ENCODE data around the gene UGGT2.
"Not testable (repeated sequence)": the region's sequence is repeated elsewhere in the genome, so short reads cannot be mapped to it uniquely, and the experiment has no call there.

Gene UGGT2

GRCh38 chr13:95972651-95973050, 80.5 kb downstream of the UGGT2 start:
- not testable (repeated sequence) for DNase-seq (ENCODE audit: low read depth in 2 of 2)

- DNase-seq (ENCODE audit: low read depth in 2 of 2), result no peak
Measured at GRCh38 chr13:95970878-95971277, 82.3 kb downstream of the UGGT2 start.

DNA sequence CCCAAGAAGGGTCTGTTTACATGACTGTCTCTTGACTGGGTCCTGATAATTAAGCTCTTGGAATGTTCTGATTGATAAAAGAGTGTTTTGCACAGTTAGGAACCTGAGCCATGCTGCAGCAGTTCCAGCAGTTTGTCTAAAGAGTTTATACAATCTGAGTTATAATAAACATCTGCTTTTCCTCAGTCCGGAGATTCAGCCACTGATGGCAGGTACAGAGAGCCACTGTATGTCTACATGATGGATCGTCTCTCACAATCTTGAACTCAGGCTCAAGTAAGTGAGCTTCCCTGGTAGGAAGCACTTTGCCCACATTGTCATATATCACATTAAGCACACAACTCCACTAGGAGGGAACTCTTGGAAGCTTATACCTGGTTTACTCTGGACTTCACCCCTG, 84.3 kb downstream of the UGGT2 start:
- no peak for DNase-seq (ENCODE audit: low read depth in 2 of 2)

DNA sequence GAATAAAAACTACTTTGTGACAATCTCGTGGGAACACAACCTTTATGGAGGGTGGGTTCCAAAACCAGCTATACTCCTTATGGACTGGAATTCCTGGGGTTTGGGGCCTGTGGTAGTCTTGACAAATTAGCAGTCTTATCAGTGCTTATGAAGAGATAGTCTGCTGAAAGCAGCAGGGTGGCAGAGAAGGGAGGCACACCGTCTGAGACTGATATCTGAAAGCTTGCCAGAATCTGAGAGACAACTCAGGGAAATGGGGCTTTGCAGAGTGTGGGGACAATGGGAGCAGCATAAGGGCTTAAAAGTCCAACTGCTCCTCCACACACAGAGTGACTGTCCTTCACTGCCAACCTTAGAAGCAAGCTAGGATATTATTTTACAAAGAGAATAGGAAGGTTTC, 95.9 kb downstream of the UGGT2 start:
- DNase-seq (ENCODE audit: low read depth in 2 of 2), result no peak

DNA sequence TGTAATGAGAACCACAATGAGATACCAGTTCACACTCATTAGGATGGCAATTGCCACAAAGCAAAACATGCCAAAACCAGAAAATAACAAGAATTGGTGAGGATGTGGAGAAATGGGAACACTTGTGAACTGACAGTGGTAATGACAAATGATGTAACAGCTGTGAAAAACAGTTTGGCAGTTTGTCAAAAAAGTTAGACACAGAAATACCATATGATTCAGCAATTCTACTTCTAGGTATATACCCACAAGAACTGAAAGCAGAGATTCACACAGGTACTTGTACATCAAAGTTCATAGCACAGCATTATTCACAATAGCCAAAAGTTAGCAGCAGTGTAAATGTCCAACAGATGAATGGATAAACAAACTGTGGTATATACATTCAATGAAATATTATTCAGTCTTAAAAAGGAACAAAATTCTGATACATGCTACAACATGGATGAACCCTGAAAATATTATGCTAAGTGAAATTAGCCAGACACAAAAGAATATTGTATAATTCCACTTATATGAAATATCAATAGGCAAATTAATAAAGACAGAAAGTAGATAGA, 96.5 kb downstream of the UGGT2 start:
- DNase-seq (ENCODE audit: low read depth in 2 of 2), result no peak

DNA sequence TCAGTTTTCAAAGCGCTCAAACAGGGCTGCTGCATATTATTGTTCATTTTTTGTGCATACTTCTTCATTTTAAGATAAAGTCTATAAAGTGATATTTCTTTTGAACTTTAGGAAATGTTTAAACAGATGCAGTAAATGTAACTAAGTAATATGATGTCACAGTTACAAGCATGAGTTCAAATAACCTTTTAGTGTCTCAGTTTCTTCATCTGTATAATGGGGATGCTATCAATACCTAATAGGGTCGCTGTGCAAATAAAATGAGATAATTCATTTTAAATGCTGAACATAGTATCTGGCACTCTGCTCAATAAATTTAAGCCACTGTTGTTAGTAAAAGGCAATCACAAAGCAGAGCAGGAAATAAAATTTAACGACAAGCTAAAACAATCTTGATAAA, 97.5 kb downstream of the UGGT2 start:
- no peak for DNase-seq (ENCODE audit: low read depth in 2 of 2)

DNA sequence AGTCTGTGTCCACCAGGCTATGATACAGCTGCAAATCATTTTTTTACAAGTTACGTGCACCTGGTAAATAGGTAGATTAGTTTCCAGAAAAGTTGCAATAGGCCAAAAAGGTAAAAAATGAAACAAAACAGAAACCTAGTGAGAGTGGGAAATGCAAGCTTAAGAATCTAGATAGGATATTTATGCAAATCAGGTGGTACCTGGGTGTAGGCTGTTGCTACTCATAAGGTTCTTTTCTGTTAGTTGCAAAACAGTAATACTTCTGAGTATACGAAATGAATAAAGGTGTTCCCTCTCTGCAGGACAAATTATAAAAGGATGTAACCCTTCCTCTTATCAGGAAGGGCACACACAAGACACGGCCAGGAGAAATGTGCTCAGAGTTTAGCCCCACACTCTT, 97.9 kb downstream of the UGGT2 start:
- no peak for DNase-seq (ENCODE audit: low read depth in 2 of 2)

- DNase-seq (ENCODE audit: low read depth in 2 of 2), result no peak
Measured at GRCh38 chr13:95954266-95954665, 98.9 kb downstream of the UGGT2 start.

GRCh38 chr13:95950103-95950502, 103.1 kb downstream of the UGGT2 start:
- DNase-seq (ENCODE audit: low read depth in 2 of 2), result no peak

- no peak for DNase-seq (ENCODE audit: low read depth in 2 of 2)
Measured at GRCh38 chr13:95948656-95949055, 104.5 kb downstream of the UGGT2 start.

DNA sequence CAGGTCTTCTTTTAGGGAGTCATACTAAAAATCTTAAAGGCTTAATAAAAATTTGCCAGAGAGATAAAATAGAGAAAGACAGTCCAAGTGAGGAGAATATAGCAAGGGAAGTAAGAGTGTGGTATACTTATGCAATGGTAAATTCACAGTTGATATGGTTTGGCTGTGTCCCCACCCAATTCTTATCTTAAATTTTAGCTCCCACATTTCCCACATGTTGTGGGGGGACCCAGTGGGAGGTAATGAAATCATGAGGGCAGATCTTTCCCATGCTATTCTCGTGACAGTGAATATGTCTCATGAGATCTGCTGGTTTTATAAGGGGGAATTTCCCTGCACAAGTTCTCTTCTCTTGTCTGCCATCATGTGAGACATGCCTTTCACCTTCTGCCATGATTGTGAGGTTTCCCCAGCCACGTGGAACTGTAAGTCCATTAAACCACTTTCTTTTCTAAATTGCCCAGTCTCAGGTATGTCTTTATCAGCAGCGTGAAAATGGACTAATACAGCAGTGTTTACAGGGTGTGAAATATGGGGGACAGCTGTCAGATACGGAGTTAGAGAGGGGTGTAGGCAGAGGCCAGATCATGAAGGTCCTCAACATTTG, 115.4 kb downstream of the UGGT2 start:
- DNase-seq (ENCODE audit: low read depth in 2 of 2), result no peak

DNA sequence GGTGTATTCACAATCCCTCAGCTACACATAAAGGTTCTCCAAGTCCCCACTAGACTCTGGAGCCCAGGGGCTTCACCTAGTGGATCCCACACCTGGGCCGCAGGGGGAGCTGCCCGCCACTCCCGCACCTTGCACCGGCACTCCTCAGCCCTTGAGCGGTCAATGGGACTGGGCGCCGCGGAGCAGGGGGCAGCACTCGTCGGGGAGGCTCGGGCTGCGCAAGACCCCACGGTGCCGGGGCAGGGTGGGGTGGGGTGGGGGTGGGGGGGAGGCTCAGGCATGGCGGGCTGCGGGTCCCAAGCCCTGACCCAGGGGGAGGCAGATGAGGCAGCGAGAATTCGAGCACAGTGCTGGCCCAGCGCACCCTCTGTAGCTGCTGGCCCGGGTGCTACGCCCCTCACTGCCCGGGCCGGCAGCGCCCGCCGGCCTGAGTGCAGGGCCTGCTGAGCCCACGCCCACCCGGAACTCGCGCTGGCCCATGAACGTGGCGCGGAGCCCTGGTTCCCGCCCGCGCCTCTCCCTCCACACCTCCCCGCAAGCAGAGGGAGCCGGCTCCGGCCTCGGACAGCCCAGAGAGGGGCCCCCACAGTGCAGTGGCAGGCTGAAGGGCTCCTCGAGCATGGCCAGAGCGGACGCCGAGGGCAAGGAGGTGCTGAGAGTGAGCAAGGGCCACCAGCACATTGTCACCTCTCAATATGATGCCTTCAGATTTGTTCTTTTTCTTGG, 121.7 kb downstream of the UGGT2 start:
- DNase-seq (ENCODE audit: low read depth in 2 of 2), result no peak

DNA sequence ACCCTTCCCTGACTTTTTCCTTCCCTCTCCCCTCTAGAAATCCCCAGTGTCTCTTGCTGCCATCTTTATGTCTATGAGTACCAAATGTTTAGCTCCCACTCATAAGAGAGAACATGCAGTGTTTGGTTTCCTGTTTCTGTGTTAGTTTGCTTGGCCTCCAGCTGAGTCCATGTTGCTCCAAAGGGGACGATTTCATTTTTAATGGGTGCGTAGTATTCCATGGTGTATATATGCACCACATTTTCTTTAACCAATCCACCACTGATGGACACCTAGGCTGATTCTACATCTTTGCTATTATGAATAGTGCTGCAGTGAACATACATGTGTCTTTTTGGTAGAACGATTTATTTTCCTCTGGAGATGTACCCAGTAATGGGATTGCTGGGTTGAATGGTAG, 123.8 kb downstream of the UGGT2 start:
- no peak for DNase-seq (ENCODE audit: low read depth in 2 of 2)

- DNase-seq (ENCODE audit: low read depth in 2 of 2), result not testable (repeated sequence)
Measured at GRCh38 chr13:95928367-95928906, 124.8 kb downstream of the UGGT2 start.

- no peak for DNase-seq (ENCODE audit: low read depth in 2 of 2)
Measured at GRCh38 chr13:95926231-95926630, 127.0 kb downstream of the UGGT2 start.

GRCh38 chr13:95924389-95924994, 128.7 kb downstream of the UGGT2 start:
- DNase-seq (ENCODE audit: low read depth in 2 of 2), result no peak

DNA sequence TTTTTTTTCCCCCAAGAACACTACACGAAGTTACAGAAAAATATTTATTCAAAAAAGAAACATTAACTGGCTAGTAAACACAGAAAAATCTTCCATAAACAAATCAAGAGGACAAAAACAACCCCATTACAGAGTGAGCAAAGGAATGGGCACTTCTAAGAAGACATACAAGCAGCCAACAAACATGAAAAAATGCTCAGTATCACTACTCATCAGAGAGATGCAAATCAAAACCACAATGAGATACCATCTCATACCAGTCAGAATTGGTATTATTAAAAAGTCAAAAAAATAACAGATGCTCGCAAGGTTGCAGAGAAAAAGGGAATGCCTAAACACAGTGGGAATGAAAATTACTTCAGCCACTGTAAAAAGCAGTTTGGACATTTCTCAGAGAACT, 131.7 kb downstream of the UGGT2 start:
- DNase-seq (ENCODE audit: low read depth in 2 of 2), result no peak

GRCh38 chr13:95920485-95920884, 132.7 kb downstream of the UGGT2 start:
- no peak for DNase-seq (ENCODE audit: low read depth in 2 of 2)

DNA sequence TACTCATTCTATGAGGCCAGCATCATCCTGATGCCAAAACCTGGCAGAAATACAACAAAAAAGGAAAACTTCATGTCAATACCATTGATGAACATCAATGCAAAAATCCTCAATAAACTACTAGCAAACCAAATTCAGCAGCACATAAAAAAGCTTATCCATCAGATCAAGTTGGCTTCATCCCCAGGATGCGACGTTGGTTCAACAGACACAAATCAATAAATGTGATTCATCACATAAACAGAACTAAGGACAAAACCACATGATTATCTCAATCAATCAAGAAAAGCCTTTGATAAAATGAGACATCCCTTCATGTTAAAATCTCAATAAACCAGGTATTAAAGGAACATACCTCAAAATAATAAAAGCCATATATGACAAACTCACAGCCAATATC, 134.3 kb downstream of the UGGT2 start:
- DNase-seq (ENCODE audit: low read depth in 2 of 2), result no peak

GRCh38 chr13:95914991-95915501, 138.2 kb downstream of the UGGT2 start:
- DNase-seq (ENCODE audit: low read depth in 2 of 2), result no peak

GRCh38 chr13:95906999-95907398, 146.2 kb downstream of the UGGT2 start:
- no peak for DNase-seq (ENCODE audit: low read depth in 2 of 2)

DNA sequence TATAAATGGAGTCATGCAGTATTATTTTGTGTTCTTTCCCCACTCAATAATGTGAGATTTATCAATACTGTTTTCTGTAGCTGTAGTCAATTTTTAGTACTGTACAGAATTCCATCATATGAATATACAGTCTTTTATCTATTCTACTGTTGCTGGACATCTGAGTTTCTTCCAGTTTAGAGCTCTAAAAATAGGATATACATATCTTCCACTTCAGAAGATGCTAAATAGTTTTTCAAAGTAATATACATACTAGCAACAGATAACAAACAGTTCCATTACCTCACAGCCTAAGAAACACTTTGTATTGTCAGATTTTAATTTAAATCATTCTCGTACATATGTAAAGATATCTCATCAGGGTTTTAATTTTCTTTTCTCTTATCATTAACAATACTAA, 149.6 kb downstream of the UGGT2 start:
- no peak for DNase-seq (ENCODE audit: low read depth in 2 of 2)

DNA sequence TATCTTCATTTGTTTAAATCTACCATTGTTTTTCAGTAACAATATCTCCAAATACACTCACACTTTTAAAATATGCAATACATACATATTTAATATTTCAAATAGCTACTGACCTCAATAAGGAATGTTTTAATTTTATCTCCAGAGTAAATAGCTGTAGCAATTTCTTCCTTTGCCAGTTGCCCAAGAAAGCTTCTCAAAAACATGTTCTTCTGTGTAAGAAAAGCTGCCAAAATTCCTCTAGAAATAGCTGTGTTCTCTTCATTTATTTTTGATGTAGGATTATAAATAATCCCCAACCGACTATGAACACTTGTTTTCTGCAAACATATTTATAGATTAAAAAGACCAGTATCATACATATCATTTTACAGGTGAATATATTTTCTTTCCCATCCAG, 150.5 kb downstream of the UGGT2 start:
- DNase-seq (ENCODE audit: low read depth in 2 of 2), result no peak

Data from activated CD4-positive, alpha-beta T cell treated with anti-CD3 and anti-CD28 coated beads for 24 hours (primary cell).